HG03442 (cell line): ENCODE measurements around the gene TAS2R38.
"Not testable (repeated sequence)": the region's sequence is repeated elsewhere in the genome, so short reads cannot be mapped to it uniquely, and the experiment has no call there.

Experiments
- ATAC-seq: cut with Tn5 transposase; IDR thresholded peaks from one replicate; pipeline ENCODE4 v1.9.1; 2021; ENCODE audit warnings: mild to moderate bottlenecking, moderate library complexity; ENCODE audit not compliant: unreplicated experiment

Gene TAS2R38

DNA sequence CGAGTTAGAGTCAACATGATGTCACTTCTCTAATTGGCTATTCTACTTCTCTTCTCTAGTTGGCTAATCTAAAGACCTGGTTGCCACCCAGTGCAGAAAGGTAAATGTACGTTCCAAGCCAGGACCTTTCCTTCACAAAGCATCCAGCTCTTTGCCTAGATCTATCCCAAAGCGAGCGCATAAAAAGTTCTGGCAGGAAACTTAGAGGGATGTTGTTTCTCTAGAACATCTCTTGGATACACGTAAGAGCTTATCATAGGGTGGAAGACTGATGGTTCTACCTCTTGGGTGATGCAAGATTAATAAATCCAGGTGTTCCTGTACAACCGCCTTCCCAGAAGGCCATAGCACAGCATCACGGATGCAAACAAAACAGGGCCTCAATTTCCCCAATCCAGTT, at the start of gene TAS2R38:
Gene TAS2R38, minus strand, starts transcription at position 101 of the 400 bp plus-strand sequence. Its CDS starts 84 bp downstream, at position 17.
- ATAC-seq = no peak

GRCh38 chr7:142018154-142018553, 44.6 kb upstream of the TAS2R38 start:
- no peak for ATAC-seq

- ATAC-seq = no peak
Measured at GRCh38 chr7:142017451-142017850, 43.9 kb upstream of the TAS2R38 start.

- ATAC-seq = no peak
Measured at GRCh38 chr7:142012825-142013511, 39.4 kb upstream of the TAS2R38 start.

DNA sequence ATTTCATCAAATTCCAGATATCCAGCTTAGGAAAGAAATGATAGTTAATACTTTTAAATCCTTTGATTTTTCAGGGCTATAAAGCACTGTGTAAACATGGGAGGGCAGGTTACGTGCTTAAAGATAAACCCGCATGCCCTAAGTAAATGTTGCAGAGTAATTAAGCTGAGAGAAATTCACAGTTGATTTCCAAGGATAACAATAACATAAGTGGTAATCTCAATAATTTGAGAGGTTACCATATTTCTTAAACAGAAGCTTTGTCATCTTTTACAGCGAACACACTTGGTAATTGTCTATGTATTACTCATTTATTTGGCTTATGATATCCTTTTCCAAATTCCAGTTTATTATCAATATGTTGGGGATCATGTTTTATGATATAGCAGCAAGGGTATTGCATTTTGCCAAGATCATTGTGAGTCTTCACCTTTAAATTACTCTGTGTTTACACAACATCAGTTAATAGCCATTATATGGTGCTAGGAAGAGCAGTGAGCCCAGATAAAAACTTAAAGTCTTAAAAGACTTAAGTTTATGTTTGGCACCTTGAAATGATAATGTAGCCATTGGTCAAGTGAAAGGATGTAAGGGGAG, 37.5 kb upstream of the TAS2R38 start:
- ATAC-seq = no peak

- no peak for ATAC-seq
Measured at GRCh38 chr7:142009187-142009586, 35.6 kb upstream of the TAS2R38 start.

GRCh38 chr7:142006577-142006976, 33.0 kb upstream of the TAS2R38 start:
- ATAC-seq = no peak

GRCh38 chr7:142002179-142002578, 28.6 kb upstream of the TAS2R38 start:
- no peak for ATAC-seq

GRCh38 chr7:142001163-142001874, 27.7 kb upstream of the TAS2R38 start:
- ATAC-seq = no peak

GRCh38 chr7:142000244-142000643, 26.7 kb upstream of the TAS2R38 start:
- no peak for ATAC-seq

DNA sequence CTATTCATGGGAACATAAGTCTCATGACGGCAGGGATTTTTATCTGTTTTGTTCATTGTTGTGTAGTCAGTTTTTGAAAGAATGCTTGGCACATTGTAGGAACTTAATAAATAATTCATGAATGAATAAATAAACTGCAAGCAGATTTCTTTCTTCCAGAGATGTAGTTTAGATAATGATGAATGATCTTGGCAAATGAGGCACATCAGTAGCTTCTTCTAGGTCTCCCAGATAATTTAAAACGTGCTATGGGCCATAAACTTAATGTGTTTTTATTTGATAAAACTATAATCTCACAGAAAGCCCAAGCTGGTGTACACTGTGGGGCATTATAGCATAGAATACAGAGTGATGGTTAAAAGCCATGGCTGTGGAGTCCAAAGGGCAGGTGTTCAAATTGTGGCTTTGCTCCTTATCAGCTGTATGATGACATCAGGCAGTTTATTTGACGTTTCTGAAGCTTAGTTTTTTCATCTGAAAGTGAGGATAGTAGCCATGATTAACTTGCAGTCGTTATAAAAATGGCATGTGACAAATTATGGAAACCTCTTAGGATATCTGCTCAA, 25.6 kb upstream of the TAS2R38 start:
- ATAC-seq = no peak

- no peak for ATAC-seq
Measured at GRCh38 chr7:141993354-141993753, 19.8 kb upstream of the TAS2R38 start.

DNA sequence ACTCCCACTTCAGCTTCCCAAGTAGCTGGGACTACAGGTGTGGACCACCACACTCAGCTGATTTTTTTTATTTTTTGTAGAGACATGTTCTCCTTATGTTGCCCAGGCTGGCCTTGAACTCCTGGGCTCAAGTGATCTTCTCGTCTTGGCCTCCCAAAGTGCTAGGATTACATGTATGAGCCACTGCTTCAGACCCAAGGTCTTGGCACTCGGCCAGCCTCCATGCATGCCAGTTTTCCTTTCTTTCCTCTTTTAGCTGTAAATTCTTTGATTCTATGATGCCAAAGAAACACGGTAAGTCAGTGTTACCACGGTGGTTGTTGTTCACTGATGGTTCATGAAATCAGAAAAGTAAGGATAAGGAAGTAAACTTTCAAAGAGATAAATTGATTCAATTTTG, 19.1 kb upstream of the TAS2R38 start:
- ATAC-seq = no peak

DNA sequence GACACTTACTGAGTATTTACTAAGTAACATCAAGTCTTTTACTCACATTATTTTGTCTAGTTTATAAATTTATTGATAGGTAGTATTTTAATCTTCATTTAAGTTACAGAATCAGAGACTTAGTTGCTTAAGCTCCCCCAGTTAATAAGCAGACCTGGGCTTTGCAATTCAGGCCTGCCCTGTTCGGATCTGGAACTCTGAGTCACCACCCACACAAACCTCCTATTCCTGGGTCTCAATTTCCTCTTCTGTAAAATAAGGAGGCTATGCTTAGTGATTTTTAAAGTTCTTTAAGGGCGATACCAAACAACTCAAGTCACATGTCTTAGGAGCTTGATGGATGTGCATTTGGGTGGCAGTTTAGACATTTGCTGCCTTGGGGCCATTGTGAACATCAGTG, 18.6 kb upstream of the TAS2R38 start:
- ATAC-seq = no peak

GRCh38 chr7:141991140-141991539, 17.6 kb upstream of the TAS2R38 start:
- no peak for ATAC-seq

DNA sequence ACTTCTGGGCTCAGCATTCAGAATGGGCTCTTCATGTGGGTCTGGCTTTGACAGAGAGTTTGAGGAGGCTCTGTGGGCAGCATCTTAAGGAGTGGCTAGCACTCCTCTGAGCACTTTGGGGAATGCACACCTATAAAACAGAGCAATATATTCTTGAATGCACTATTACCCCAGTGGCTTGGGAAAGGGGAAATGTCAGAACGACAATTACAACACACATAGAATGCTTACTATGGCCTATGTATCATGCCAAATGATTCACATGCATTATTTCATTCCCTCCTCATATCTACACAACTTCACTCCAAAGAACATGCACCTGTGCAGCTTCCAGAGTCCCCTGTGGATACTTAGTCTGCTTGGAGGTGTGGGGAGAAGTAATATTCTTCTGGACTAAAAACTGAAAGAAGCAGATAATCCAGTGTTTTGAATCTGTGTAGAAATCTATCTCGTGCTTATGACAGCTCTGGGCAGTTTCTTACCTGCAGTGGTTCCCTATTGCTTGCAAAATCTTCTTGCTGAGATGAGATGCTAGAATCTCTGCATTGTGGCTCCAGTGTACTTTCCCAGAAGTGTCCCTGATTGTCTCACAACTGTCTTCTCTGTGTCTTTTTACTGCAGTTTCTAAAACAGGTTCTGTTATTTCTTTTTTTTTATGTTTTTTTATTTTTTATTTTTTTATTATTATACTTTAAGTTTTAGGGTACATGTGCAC, 16.6 kb upstream of the TAS2R38 start:
- no peak for ATAC-seq

- ATAC-seq = not testable (repeated sequence)
Measured at GRCh38 chr7:141987803-141988202, 14.2 kb upstream of the TAS2R38 start.

GRCh38 chr7:141986923-141987322, 13.3 kb upstream of the TAS2R38 start:
- ATAC-seq = no peak

GRCh38 chr7:141985926-141986325, 12.4 kb upstream of the TAS2R38 start:
- not testable (repeated sequence) for ATAC-seq

- no peak for ATAC-seq
Measured at GRCh38 chr7:141979568-141979967, 6.0 kb upstream of the TAS2R38 start.

- ATAC-seq = no peak
Measured at GRCh38 chr7:141978351-141978750, 4.8 kb upstream of the TAS2R38 start.
